Dendritic cell treated with granulocyte-macrophage colony-stimulating factor and Interleukin-4, amounts not matched to agents 40 ng/mL and 50 ng/mL, for 4 days (primary cell): ENCODE results near the gene CPXM2.

Experiments
- H3K27ac Mint-ChIP-seq: one replicate; pipeline ENCODE4 v1.8.0; 2022; ENCODE audit warnings: mild to moderate bottlenecking, mixed read lengths
- H3K27me3 Mint-ChIP-seq: one replicate; pipeline ENCODE4 v1.8.0; 2022; ENCODE audit warnings: mild to moderate bottlenecking, mixed read lengths
- H3K36me3 Mint-ChIP-seq: one replicate; pipeline ENCODE4 v1.8.0; 2022; ENCODE audit warnings: low read depth, mixed read lengths
- H3K4me1 Mint-ChIP-seq: one replicate; pipeline ENCODE4 v1.8.0; 2022; ENCODE audit warnings: low read depth, mixed read lengths
- H3K4me3 Mint-ChIP-seq: one replicate; pipeline ENCODE4 v1.8.0; 2022; ENCODE audit warnings: mild to moderate bottlenecking, moderate library complexity, mixed read lengths
- H3K9me3 Mint-ChIP-seq: one replicate; pipeline ENCODE4 v1.8.0; 2022; ENCODE audit warnings: mixed read lengths
- intact Hi-C: fragments of 100-400 bp; cut with micrococcal nuclease; formaldehyde crosslinking; loops from one replicate; pipeline ENCODE4 v1.15.0; 2022

The CPXM2 gene

GRCh38 chr10:123784216-123784615 is 107.4 kb downstream of the CPXM2 start:
- Mint-ChIP-seq H3K9me3 (peaks cover 4% of the 10 kb centered on the region), H3K27ac (no peak overlapping the region), H3K27me3 (peaks cover 38% of the 10 kb centered on the region), H3K4me1 (no peaks in the 10 kb centered on the region), H3K36me3 (no peaks in the 10 kb centered on the region), H3K4me3 (no peak overlapping the region)
- intact Hi-C loops: no loop called here

GRCh38 chr10:123783296-123783695 is 108.3 kb downstream of the CPXM2 start:
- Mint-ChIP-seq H3K4me3 (no peak overlapping the region), H3K36me3 (no peaks in the 10 kb centered on the region), H3K4me1 (no peaks in the 10 kb centered on the region), H3K27me3 (peaks cover 42% of the 10 kb centered on the region), H3K9me3 (no peaks in the 10 kb centered on the region), H3K27ac (no peak overlapping the region)
- intact Hi-C loops: no loop called here

GRCh38 chr10:123782549-123782948 is 109.1 kb downstream of the CPXM2 start:
- Mint-ChIP-seq H3K9me3 (no peaks in the 10 kb centered on the region), H3K36me3 (no peaks in the 10 kb centered on the region), H3K27me3 (peaks cover 45% of the 10 kb centered on the region), H3K4me3 (no peak overlapping the region), H3K4me1 (no peaks in the 10 kb centered on the region), H3K27ac (no peak overlapping the region)
- intact Hi-C loops: no loop called here

GRCh38 chr10:123781956-123782500 is 109.6 kb downstream of the CPXM2 start:
- intact Hi-C loops: no loop called here
- no peaks in the 10 kb centered on the region for H3K4me1 Mint-ChIP-seq
- no peaks in the 10 kb centered on the region for H3K36me3 Mint-ChIP-seq
- no peak overlapping the region for H3K27ac Mint-ChIP-seq
- H3K4me3 Mint-ChIP-seq: no peak overlapping the region
- H3K27me3 Mint-ChIP-seq: peaks cover 49% of the 10 kb centered on the region
- no peaks in the 10 kb centered on the region for H3K9me3 Mint-ChIP-seq

GRCh38 chr10:123781324-123781900 is 110.2 kb downstream of the CPXM2 start:
- Mint-ChIP-seq H3K27ac (no peak overlapping the region), H3K27me3 (peaks cover 53% of the 10 kb centered on the region), H3K36me3 (no peaks in the 10 kb centered on the region), H3K9me3 (no peaks in the 10 kb centered on the region), H3K4me1 (no peaks in the 10 kb centered on the region), H3K4me3 (no peak overlapping the region)
- intact Hi-C loops: no loop called here

- Mint-ChIP-seq H3K36me3 (no peaks in the 10 kb centered on the region), H3K9me3 (no peaks in the 10 kb centered on the region), H3K27me3 (peaks cover 61% of the 10 kb centered on the region), H3K4me1 (no peaks in the 10 kb centered on the region), H3K27ac (no peak overlapping the region), H3K4me3 (no peak overlapping the region)
- intact Hi-C loops: no loop called here
Measured at GRCh38 chr10:123778719-123779517, 112.7 kb downstream of the CPXM2 start.

GRCh38 chr10:123777881-123778280 is 113.7 kb downstream of the CPXM2 start:
- Mint-ChIP-seq H3K27me3 (peaks cover 55% of the 10 kb centered on the region), H3K36me3 (no peaks in the 10 kb centered on the region), H3K4me3 (no peak overlapping the region), H3K4me1 (no peaks in the 10 kb centered on the region), H3K27ac (no peak overlapping the region), H3K9me3 (peaks cover 7% of the 10 kb centered on the region)
- intact Hi-C loops: no loop called here

GRCh38 chr10:123774132-123774742 is 117.4 kb downstream of the CPXM2 start:
- Mint-ChIP-seq H3K27ac (no peak overlapping the region), H3K36me3 (no peaks in the 10 kb centered on the region), H3K4me1 (no peaks in the 10 kb centered on the region), H3K27me3 (peaks cover 54% of the 10 kb centered on the region), H3K4me3 (no peak overlapping the region), H3K9me3 (peaks cover 14% of the 10 kb centered on the region)
- intact Hi-C loops: no loop called here

GRCh38 chr10:123772645-123773508 is 118.7 kb downstream of the CPXM2 start:
- peaks cover 53% of the 10 kb centered on the region for H3K27me3 Mint-ChIP-seq
- intact Hi-C loops: no loop called here
- no peaks in the 10 kb centered on the region for H3K36me3 Mint-ChIP-seq
- H3K4me1 Mint-ChIP-seq: no peaks in the 10 kb centered on the region
- H3K9me3 Mint-ChIP-seq: peaks cover 14% of the 10 kb centered on the region
- H3K27ac Mint-ChIP-seq: no peak overlapping the region
- H3K4me3 Mint-ChIP-seq: no peak overlapping the region

GRCh38 chr10:123771877-123772644 is 119.5 kb downstream of the CPXM2 start:
- H3K27ac Mint-ChIP-seq: no peak overlapping the region
- no peaks in the 10 kb centered on the region for H3K4me1 Mint-ChIP-seq
- H3K4me3 Mint-ChIP-seq: no peak overlapping the region
- no peaks in the 10 kb centered on the region for H3K36me3 Mint-ChIP-seq
- peaks cover 51% of the 10 kb centered on the region for H3K27me3 Mint-ChIP-seq
- H3K9me3 Mint-ChIP-seq: peaks cover 14% of the 10 kb centered on the region
- intact Hi-C loops: no loop called here

- Mint-ChIP-seq H3K27me3 (peaks cover 42% of the 10 kb centered on the region), H3K27ac (no peak overlapping the region), H3K4me3 (no peak overlapping the region), H3K4me1 (no peaks in the 10 kb centered on the region), H3K36me3 (no peaks in the 10 kb centered on the region), H3K9me3 (peaks cover 14% of the 10 kb centered on the region)
- intact Hi-C loops: no loop called here
Measured at GRCh38 chr10:123769647-123770046, 122.0 kb downstream of the CPXM2 start.

- Mint-ChIP-seq H3K36me3 (no peaks in the 10 kb centered on the region), H3K4me3 (no peak overlapping the region), H3K27me3 (peaks cover 44% of the 10 kb centered on the region), H3K27ac (no peak overlapping the region), H3K4me1 (no peaks in the 10 kb centered on the region), H3K9me3 (no peaks in the 10 kb centered on the region)
- intact Hi-C loops: no loop called here
Measured at GRCh38 chr10:123766761-123767160, 124.8 kb downstream of the CPXM2 start.

GRCh38 chr10:123766012-123766411 is 125.6 kb downstream of the CPXM2 start:
- Mint-ChIP-seq H3K36me3 (no peaks in the 10 kb centered on the region), H3K27ac (no peak overlapping the region), H3K4me1 (no peaks in the 10 kb centered on the region), H3K9me3 (no peaks in the 10 kb centered on the region), H3K4me3 (no peak overlapping the region), H3K27me3 (peaks cover 39% of the 10 kb centered on the region)
- intact Hi-C loops: no loop called here
